K562 (cell line): ENCODE measurements around the gene CABLES1.

Source experiments
- RB1 ChIP-seq: fragments of 450-650 bp; IDR thresholded peaks from 2 replicates; pipeline ENCODE4 v1.6.1; 2017; ENCODE audit warnings: low read depth, mild to moderate bottlenecking
- TAF7 ChIP-seq: fragments of 450-650 bp; IDR thresholded peaks from 2 replicates; pipeline ENCODE4 v1.6.1; 2016; ENCODE audit warnings: missing genetic modification characterization, missing compliant biosample characterization
- ZC3H4 ChIP-seq: sonication (generic); formaldehyde crosslinking; IDR thresholded peaks from 2 replicates; pipeline ENCODE4 v1.9.0; 2021; ENCODE audit warnings: missing genetic modification reagents, borderline replicate concordance
- ZNF175 ChIP-seq: fragments of 200-800 bp; sonication (Bioruptor generic); IDR thresholded peaks from 2 replicates; pipeline ENCODE4 v1.6.1; 2016; ENCODE audit warnings: low read depth, mild to moderate bottlenecking, missing genetic modification characterization, missing compliant biosample characterization
- TF ChIP-seq, protein P1 (sequence below), 3 experiments: IDR thresholded peaks in 2 of 3; conservative IDR thresholded peaks in 1 of 3; 2 replicates each; pipeline ENCODE4 v1.5.1; 2011 to 2012; ENCODE audit warnings: low read length in 3 of 3, mild to moderate bottlenecking in 3 of 3, control low read depth in 2 of 3, improper control_type of control experiment in 1 of 3, inconsistent platforms in 1 of 3, low read depth in 1 of 3, mixed read lengths in 1 of 3, moderate library complexity in 1 of 3; ENCODE audit not compliant: insufficient read depth in 2 of 3
- TF ChIP-seq, protein P2 (sequence below): sonication (generic); formaldehyde crosslinking; IDR thresholded peaks from 2 replicates; pipeline ENCODE4 v1.8.1; 2023; ENCODE audit warnings: mild to moderate bottlenecking, missing genetic modification reagents

DNA sequence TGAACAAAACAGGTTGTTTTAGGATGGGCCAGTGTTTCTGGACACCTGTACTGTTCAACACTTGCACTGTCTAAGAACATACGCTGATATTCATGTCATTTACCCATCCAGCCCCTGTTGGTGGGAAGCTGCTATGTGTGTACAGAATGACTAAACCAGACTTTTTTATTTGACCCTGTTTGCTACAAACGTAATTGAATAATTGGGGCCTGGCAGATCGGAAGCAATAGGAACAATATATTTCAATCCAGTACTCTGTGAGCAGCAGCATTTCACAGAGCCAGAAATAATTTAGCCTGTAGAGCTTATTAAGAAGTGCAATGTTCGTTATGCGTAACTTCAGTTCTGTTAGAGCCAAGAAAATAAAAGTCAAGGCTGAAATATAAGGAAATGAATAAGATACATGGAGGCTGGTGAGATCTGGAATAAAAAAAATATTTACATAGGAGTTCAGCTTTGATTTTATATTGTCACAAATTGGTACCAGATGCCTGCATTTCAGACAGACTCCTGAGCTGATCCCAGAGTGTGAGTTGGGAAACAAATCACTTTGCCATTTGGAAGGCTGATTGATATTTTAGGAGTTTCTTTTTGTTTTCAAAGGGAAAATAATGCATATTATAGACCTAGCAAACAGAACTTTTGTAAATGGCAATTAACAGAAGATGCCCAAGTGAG is 19.7 kb downstream of the CABLES1 start:
- TF ChIP-seq, protein P1, sequence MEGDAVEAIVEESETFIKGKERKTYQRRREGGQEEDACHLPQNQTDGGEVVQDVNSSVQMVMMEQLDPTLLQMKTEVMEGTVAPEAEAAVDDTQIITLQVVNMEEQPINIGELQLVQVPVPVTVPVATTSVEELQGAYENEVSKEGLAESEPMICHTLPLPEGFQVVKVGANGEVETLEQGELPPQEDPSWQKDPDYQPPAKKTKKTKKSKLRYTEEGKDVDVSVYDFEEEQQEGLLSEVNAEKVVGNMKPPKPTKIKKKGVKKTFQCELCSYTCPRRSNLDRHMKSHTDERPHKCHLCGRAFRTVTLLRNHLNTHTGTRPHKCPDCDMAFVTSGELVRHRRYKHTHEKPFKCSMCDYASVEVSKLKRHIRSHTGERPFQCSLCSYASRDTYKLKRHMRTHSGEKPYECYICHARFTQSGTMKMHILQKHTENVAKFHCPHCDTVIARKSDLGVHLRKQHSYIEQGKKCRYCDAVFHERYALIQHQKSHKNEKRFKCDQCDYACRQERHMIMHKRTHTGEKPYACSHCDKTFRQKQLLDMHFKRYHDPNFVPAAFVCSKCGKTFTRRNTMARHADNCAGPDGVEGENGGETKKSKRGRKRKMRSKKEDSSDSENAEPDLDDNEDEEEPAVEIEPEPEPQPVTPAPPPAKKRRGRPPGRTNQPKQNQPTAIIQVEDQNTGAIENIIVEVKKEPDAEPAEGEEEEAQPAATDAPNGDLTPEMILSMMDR (IDR thresholded peaks at IDR 0.05 in 2 of 3, conservative IDR thresholded peaks at IDR 0.05 in 1 of 3; ENCODE audit: insufficient read depth in 2 of 3, low read depth in 1 of 3, low read length in 3 of 3) = no peak
- TF ChIP-seq ZC3H4 (CRISPR knock-in tag) (no peak), ZNF175 (CRISPR knock-in tag) (no peak), TAF7 (no peak), RB1 (no peak)
- TF ChIP-seq, protein P2, sequence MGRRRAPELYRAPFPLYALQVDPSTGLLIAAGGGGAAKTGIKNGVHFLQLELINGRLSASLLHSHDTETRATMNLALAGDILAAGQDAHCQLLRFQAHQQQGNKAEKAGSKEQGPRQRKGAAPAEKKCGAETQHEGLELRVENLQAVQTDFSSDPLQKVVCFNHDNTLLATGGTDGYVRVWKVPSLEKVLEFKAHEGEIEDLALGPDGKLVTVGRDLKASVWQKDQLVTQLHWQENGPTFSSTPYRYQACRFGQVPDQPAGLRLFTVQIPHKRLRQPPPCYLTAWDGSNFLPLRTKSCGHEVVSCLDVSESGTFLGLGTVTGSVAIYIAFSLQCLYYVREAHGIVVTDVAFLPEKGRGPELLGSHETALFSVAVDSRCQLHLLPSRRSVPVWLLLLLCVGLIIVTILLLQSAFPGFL = no peak
